ENCODE measurements around the gene BARX1. TPM values are rescaled to one million over a fixed set of nuclear protein-coding genes. Genes with fewer than 3 reads are reported as not detected.
"Not testable (repeated sequence)": the region's sequence is repeated elsewhere in the genome, so short reads cannot be mapped to it uniquely, and the experiment has no call there.

Gene BARX1
- total RNA-seq, 4 donors from 2014 or later: 0.28 to 0.67 TPM; not detected in 2

GRCh38 chr9:93967020-93967803 is 12.1 kb upstream of the BARX1 start:
- Histone ChIP-seq H3K36me3 (no peaks in the 10 kb centered on the region), H3K4me1 (no peaks in the 10 kb centered on the region), H3K27ac (no peak overlapping the region), H3K27me3 (peaks cover 3 to 4% of the 10 kb centered on the region in 2 donors), H3K9me3 (no peaks in the 10 kb centered on the region), H3K4me3 (no peak overlapping the region)
- no peak for TF ChIP-seq POLR2A (IDR thresholded peaks at IDR 0.05)
- TF ChIP-seq, protein P1, sequence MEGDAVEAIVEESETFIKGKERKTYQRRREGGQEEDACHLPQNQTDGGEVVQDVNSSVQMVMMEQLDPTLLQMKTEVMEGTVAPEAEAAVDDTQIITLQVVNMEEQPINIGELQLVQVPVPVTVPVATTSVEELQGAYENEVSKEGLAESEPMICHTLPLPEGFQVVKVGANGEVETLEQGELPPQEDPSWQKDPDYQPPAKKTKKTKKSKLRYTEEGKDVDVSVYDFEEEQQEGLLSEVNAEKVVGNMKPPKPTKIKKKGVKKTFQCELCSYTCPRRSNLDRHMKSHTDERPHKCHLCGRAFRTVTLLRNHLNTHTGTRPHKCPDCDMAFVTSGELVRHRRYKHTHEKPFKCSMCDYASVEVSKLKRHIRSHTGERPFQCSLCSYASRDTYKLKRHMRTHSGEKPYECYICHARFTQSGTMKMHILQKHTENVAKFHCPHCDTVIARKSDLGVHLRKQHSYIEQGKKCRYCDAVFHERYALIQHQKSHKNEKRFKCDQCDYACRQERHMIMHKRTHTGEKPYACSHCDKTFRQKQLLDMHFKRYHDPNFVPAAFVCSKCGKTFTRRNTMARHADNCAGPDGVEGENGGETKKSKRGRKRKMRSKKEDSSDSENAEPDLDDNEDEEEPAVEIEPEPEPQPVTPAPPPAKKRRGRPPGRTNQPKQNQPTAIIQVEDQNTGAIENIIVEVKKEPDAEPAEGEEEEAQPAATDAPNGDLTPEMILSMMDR (IDR thresholded peaks at IDR 0.05): no peak
- no peak for DNase-seq
- intact Hi-C loops (cut with DNase I; ENCODE audit: low total_unique reads): loop anchor here (10.0 kb wide), 1 partner anchor 282 kb away; no protein-coding TSS in a partner anchor

GRCh38 chr9:93965830-93966577 is 10.8 kb upstream of the BARX1 start:
- DNase-seq: no peak
- no peaks in the 10 kb centered on the region for H3K4me1 ChIP-seq
- no peak overlapping the region for H3K4me3 ChIP-seq
- no peaks in the 10 kb centered on the region for H3K36me3 ChIP-seq
- no peak for TF ChIP-seq POLR2A (IDR thresholded peaks at IDR 0.05)
- H3K27me3 ChIP-seq: peaks cover 5 to 10% of the 10 kb centered on the region in 2 donors
- no peaks in the 10 kb centered on the region for H3K9me3 ChIP-seq
- no peak overlapping the region for H3K27ac ChIP-seq
- intact Hi-C loops (cut with DNase I; ENCODE audit: low total_unique reads): loop anchor here (10.0 kb wide), 1 partner anchor 281 kb away; no protein-coding TSS in a partner anchor

DNA sequence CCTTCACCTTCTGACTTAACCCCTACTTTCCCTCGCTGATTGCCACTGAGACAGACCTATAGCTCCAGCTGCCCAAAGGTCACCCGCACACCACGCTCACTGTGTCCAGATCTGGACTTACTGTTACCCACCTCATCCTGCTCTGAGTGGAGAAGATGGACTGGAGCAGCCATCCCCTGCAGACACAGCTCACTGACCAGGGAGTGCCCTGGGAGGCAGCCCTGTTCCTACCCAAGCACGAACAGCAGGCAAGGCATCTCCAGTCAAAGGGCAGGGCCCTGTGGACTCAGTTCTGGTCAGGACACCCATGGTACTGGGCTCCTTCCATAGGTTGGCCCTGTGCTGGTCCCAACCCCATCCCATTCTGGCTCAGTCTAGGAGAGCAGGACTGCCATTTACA is 9.5 kb upstream of the BARX1 start:
- no peak for TF ChIP-seq POLR2A (IDR thresholded peaks at IDR 0.05)
- TF ChIP-seq, protein P1 (IDR thresholded peaks at IDR 0.05): no peak
- Histone ChIP-seq H3K9me3 (no peaks in the 10 kb centered on the region), H3K4me3 (no peak overlapping the region), H3K4me1 (no peaks in the 10 kb centered on the region), H3K27ac (no peak overlapping the region), H3K27me3 (peaks cover 16 to 24% of the 10 kb centered on the region in 2 donors), H3K36me3 (no peaks in the 10 kb centered on the region)
- no peak for DNase-seq
- intact Hi-C loops (cut with DNase I; ENCODE audit: low total_unique reads): loop anchor here (10.0 kb wide), 1 partner anchor 280 kb away; no protein-coding TSS in a partner anchor

GRCh38 chr9:93963969-93964368 is 8.8 kb upstream of the BARX1 start:
- peaks cover 21 to 31% of the 10 kb centered on the region in 2 donors for H3K27me3 ChIP-seq
- H3K27ac ChIP-seq: no peak overlapping the region
- no peaks in the 10 kb centered on the region for H3K9me3 ChIP-seq
- intact Hi-C loops (cut with DNase I; ENCODE audit: low total_unique reads): loop anchor here (10.0 kb wide), 1 partner anchor 279 kb away; no protein-coding TSS in a partner anchor
- peaks cover 0 to 4% of the 10 kb centered on the region in 2 donors for H3K4me1 ChIP-seq
- no peak for DNase-seq
- no peak overlapping the region for H3K4me3 ChIP-seq
- no peak for TF ChIP-seq POLR2A (IDR thresholded peaks at IDR 0.05)
- TF ChIP-seq, protein P1 (IDR thresholded peaks at IDR 0.05): no peak
- no peaks in the 10 kb centered on the region for H3K36me3 ChIP-seq

DNA sequence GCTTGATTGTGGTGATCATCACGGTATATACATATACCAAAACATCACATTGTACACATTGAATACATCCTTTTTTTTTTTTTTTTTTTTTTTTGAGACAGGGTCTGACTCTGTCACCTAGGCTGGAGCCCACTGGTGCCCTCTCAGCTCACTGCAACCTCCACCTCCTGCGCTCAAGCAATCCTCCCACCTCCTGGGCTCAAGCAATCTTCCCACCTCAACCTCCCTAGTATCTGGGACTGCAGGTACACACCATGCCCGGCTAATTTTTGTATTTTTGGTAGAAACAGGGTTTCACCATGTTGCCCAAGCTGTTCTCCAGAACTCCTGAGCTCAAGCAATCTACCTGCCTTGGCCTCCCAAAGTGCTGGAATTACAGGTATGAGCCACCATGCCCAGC is 8.3 kb upstream of the BARX1 start:
- DNase-seq, H3K27ac ChIP-seq, H3K9me3 ChIP-seq, H3K4me1 ChIP-seq, H3K36me3 ChIP-seq, H3K4me3 ChIP-seq: not testable (repeated sequence)
- peaks cover 26 to 35% of the 10 kb centered on the region in 2 donors for H3K27me3 ChIP-seq
- intact Hi-C loops (cut with DNase I; ENCODE audit: low total_unique reads): loop anchor here (10.0 kb wide), 1 partner anchor 279 kb away; no protein-coding TSS in a partner anchor
